GM12878 (cell line): ENCODE measurements around the gene ISLR.

ENCODE experiments used
- ATF2 ChIP-seq: IDR thresholded peaks from 2 replicates; pipeline ENCODE4 v1.6.1; 2012; ENCODE audit warnings: low read length, inconsistent platforms
- CHD2 ChIP-seq: IDR thresholded peaks from 2 replicates; pipeline ENCODE4 v1.6.1; 2011; ENCODE audit warnings: low read depth, low read length, improper control_type of control experiment, borderline replicate concordance
- CHD4 ChIP-seq: fragments of 200-600 bp; sonication (generic); IDR thresholded peaks from 2 replicates; pipeline ENCODE4 v1.6.1; 2016; ENCODE audit warnings: mild to moderate bottlenecking
- CTCF ChIP-seq, 3 experiments: IDR thresholded peaks in 2 of 3; conservative IDR thresholded peaks in 1 of 3; 2 replicates each; pipeline ENCODE4 v1.5.1; 2011; ENCODE audit warnings: low read depth in 3 of 3, low read length in 3 of 3, mild to moderate bottlenecking in 3 of 3, control low read depth in 2 of 3, moderate library complexity in 2 of 3, inconsistent platforms in 1 of 3, mixed read lengths in 1 of 3; ENCODE audit not compliant: control insufficient read depth in 2 of 3, insufficient read depth in 1 of 3; ENCODE audit errors: extremely low read depth in 1 of 3
- DPF2 ChIP-seq: fragments of 450-650 bp; IDR thresholded peaks from 2 replicates; pipeline ENCODE4 v1.6.1; 2017; ENCODE audit warnings: mild to moderate bottlenecking
- ETV6 ChIP-seq, 2 experiments: fragments of 450-650 bp in 1 of 2; IDR thresholded peaks in 1 of 2; conservative IDR thresholded peaks in 1 of 2; 2 replicates each; pipeline ENCODE4 v1.6.1; 2014; ENCODE audit warnings: antibody characterized with exemption in 1 of 2, borderline replicate concordance in 1 of 2, low read depth in 1 of 2, mild to moderate bottlenecking in 1 of 2, moderate library complexity in 1 of 2
- GABPA ChIP-seq: IDR thresholded peaks from 2 replicates; pipeline ENCODE4 v1.6.1; 2014; ENCODE audit warnings: antibody characterized with exemption, low read depth, mild to moderate bottlenecking, inconsistent platforms
- JUNB ChIP-seq: IDR thresholded peaks from 2 replicates; pipeline ENCODE4 v1.6.1; 2016; ENCODE audit warnings: antibody characterized with exemption, mild to moderate bottlenecking
- MAX ChIP-seq: IDR thresholded peaks from 2 replicates; pipeline ENCODE4 v1.6.1; 2012; ENCODE audit warnings: low read depth, low read length, improper control_type of control experiment
- MEF2A ChIP-seq: IDR thresholded peaks from 2 replicates; pipeline ENCODE4 v1.6.1; 2011; ENCODE audit warnings: low read depth, mild to moderate bottlenecking, low read length, moderate library complexity; ENCODE audit not compliant: insufficient read depth
- PBX3 ChIP-seq: IDR thresholded peaks from 2 replicates; pipeline ENCODE4 v1.6.1; 2011; ENCODE audit warnings: mild to moderate bottlenecking, low read depth, low read length, moderate library complexity; ENCODE audit not compliant: insufficient replicate concordance
- POLR2AphosphoS5 ChIP-seq: IDR thresholded peaks from 2 replicates; pipeline ENCODE4 v1.6.1; 2011; ENCODE audit warnings: mild to moderate bottlenecking, low read length, inconsistent platforms
- RAD51 ChIP-seq: fragments of 450-650 bp; IDR thresholded peaks from 2 replicates; pipeline ENCODE4 v1.6.1; 2016; ENCODE audit warnings: moderate library complexity, mild to moderate bottlenecking, inconsistent platforms
- RB1 ChIP-seq: fragments of 450-650 bp; formaldehyde crosslinking; IDR thresholded peaks from 2 replicates; pipeline ENCODE4 v1.6.1; 2017; ENCODE audit warnings: mild to moderate bottlenecking, borderline replicate concordance

- TF ChIP-seq CTCF (IDR thresholded peaks at IDR 0.05 in 2 of 3, conservative IDR thresholded peaks at IDR 0.05 in 1 of 3; ENCODE audit: control insufficient read depth in 2 of 3, extremely low read depth in 1 of 3, insufficient read depth in 1 of 3, low read depth in 3 of 3, low read length in 3 of 3) (no peak), DPF2 (no peak), MEF2A (no peak), MAX (no peak), POLR2AphosphoS5 (no peak), JUNB (no peak), RAD51 (no peak), ETV6 (conservative IDR thresholded peaks at IDR 0.05 in 1 of 2, IDR thresholded peaks at IDR 0.05 in 1 of 2; ENCODE audit: borderline replicate concordance in 1 of 2, low read depth in 1 of 2) (no peak), ATF2 (no peak), RB1 (no peak), PBX3 (no peak), CHD4 (no peak), GABPA (no peak), CHD2 (no peak)
Observed at GRCh38 chr15:74209560-74209958, 36.0 kb downstream of the ISLR start.
